AG09319 (cell line): ENCODE data around the gene P2RX5.

Experiments
- DNase-seq: peaks from one replicate; pipeline ENCODE4 v3.0.0-alpha.2; 2010; ENCODE audit warnings: low read depth; ENCODE audit errors: extremely low read depth
- TF ChIP-seq, protein P1 (sequence below): IDR thresholded peaks from 2 replicates; pipeline ENCODE4 v1.5.1; 2011; ENCODE audit warnings: low read depth, mild to moderate bottlenecking, inconsistent platforms, low read length, moderate library complexity

The P2RX5 gene

GRCh38 chr17:3647769-3648555 lies 48.0 kb downstream of the P2RX5 start:
- TF ChIP-seq, protein P1, sequence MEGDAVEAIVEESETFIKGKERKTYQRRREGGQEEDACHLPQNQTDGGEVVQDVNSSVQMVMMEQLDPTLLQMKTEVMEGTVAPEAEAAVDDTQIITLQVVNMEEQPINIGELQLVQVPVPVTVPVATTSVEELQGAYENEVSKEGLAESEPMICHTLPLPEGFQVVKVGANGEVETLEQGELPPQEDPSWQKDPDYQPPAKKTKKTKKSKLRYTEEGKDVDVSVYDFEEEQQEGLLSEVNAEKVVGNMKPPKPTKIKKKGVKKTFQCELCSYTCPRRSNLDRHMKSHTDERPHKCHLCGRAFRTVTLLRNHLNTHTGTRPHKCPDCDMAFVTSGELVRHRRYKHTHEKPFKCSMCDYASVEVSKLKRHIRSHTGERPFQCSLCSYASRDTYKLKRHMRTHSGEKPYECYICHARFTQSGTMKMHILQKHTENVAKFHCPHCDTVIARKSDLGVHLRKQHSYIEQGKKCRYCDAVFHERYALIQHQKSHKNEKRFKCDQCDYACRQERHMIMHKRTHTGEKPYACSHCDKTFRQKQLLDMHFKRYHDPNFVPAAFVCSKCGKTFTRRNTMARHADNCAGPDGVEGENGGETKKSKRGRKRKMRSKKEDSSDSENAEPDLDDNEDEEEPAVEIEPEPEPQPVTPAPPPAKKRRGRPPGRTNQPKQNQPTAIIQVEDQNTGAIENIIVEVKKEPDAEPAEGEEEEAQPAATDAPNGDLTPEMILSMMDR, result peak; percentile 57
- DNase-seq, result no peak

- TF ChIP-seq, protein P1, result no peak
- no peak for DNase-seq
These were observed 48.7 kb downstream of the P2RX5 start for GRCh38 chr17:3647251-3647650.

DNA sequence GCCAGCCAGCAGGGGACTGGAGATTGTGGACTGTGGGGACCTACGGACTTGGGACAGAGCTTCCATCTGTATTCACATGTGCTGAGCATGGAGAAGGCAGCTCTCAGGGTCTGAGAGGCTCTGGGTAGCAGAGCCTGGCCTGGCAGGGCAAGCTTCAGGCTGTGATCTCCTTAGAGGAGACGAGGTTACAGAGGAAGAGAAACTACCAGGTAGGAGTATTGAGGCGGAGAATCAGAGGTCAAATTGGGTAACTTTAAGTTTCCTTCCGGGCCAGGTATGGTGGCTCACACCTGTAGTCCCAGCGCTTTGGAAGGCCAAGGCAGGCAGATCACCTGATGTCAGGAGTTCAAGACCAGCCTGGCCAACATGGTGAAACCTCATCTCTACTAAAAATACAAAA lies 50.6 kb downstream of the P2RX5 start:
- TF ChIP-seq, protein P1, result no peak
- no peak for DNase-seq

GRCh38 chr17:3643889-3644349 lies 52.0 kb downstream of the P2RX5 start:
- DNase-seq, result no peak
- TF ChIP-seq, protein P1, result no peak

- TF ChIP-seq, protein P1, result no peak
- no peak for DNase-seq
These were observed 54.1 kb downstream of the P2RX5 start for GRCh38 chr17:3641717-3642486.

DNA sequence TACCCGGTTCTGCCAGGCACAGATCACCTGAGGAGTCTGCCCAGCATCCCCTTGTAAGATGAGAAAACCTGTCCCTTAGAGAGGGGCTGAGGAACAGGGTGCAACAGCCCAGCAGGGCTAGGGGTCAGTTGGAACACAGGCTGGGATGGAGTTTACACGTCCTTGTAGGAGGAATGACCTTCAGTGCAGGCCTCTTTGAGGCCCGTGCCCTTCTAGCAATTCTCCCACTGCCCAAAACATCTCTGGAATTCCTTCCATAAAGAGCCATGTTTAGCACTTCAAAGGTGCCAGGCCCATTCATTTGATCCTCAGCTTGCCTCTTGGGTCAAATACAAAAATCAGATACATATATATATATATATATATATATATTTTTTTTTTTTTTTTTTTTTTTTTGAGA lies 54.9 kb downstream of the P2RX5 start:
- DNase-seq, result no peak
- TF ChIP-seq, protein P1, result no peak

DNA sequence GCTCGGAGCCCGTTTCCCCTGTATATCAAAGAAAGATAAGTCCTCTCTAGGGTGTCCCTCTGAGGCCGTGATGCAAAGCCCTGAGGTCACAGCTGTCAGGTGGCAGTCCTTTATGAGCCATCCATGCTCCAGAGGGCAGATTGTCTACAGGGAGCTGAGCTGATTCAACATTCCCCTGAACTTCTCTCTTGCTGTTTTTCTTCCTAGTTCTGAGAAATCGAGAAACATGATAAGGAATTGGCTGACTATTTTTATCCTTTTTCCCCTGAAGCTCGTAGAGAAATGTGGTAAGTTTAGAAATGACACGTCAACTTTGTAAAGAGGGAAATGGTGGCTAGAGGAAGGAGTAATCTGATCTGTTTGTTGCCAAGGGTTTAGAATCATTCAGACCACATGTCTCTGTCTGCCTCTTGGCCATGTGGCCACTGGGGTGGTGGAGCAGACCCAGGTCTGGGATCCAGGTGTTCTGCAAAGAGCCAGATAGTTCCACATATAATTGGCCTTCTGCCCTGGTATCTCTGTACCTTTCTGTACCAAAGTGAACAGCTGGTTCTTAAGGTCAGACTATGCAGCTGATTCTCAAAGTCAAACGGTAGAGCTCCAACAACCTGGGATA lies 55.9 kb downstream of the P2RX5 start:
- TF ChIP-seq, protein P1, result no peak
- DNase-seq, result peak; percentile 8
